Activated B cell treated with CpG ODN at 0.5 μM for 24 hours (primary cell): ENCODE data around the gene BABAM2. TPM values are rescaled to one million over a fixed set of nuclear protein-coding genes. Genes with fewer than 3 reads are reported as not detected.

Experiments
- ATAC-seq: fragments of 200-7000 bp; cut with Tn5 transposase; one replicate; pipeline ENCODE4 v1.10.0; 2021; ENCODE audit warnings: low read depth, mild to moderate bottlenecking, moderate library complexity
- CTCF ChIA-PET: fragments of 350-600 bp; sonication (Branson Sonifier 250); formaldehyde crosslinking; loops from one replicate; lab custom pipeline; 2021; ENCODE audit warnings: antibody characterized with exemption; lab: Charles Lee
- POLR2A ChIA-PET: fragments of 350-600 bp; sonication (Branson Sonifier 250); formaldehyde crosslinking; loops from one replicate; lab custom pipeline; 2021; ENCODE audit warnings: antibody characterized with exemption; lab: Charles Lee
- DNase-seq: peaks from one replicate; pipeline ENCODE4 v3.0.0; 2022
- H3K27ac Mint-ChIP-seq: one replicate; pipeline ENCODE4 v1.8.0; 2020; ENCODE audit warnings: mixed read lengths
- H3K27me3 Mint-ChIP-seq: one replicate; pipeline ENCODE4 v1.8.0; 2021; ENCODE audit warnings: mixed read lengths
- H3K36me3 Mint-ChIP-seq: one replicate; pipeline ENCODE4 v1.8.0; 2021; ENCODE audit warnings: low read depth, mixed read lengths
- H3K4me1 Mint-ChIP-seq: one replicate; pipeline ENCODE4 v1.8.0; 2021; ENCODE audit warnings: mixed read lengths
- H3K4me3 Mint-ChIP-seq: one replicate; pipeline ENCODE4 v1.8.0; 2020; ENCODE audit warnings: mild to moderate bottlenecking, mixed read lengths
- H3K9me3 Mint-ChIP-seq: one replicate; pipeline ENCODE4 v1.8.0; 2020; ENCODE audit warnings: mixed read lengths
- CTCF ChIP-seq: fragments of 200-600 bp; IDR thresholded peaks from one replicate; pipeline ENCODE4 v1.8.0; 2022; ENCODE audit warnings: antibody characterized with exemption, mild to moderate bottlenecking
- intact Hi-C: fragments of 100-400 bp; cut with micrococcal nuclease; formaldehyde crosslinking; loops from one replicate; pipeline ENCODE4 v1.15.1; 2024
- total RNA-seq: library from RNA; stranded (reverse); gene quantifications from 2 replicates; pipeline ENCODE4 v1.2.3, GENCODE V29; 2022

The BABAM2 gene
- total RNA-seq, 1 donor from 2014 or later: 55.6 TPM

GRCh38 chr2:28089486-28089885 lies 199.0 kb downstream of the BABAM2 start:
- TF ChIP-seq CTCF: no peak
- DNase-seq (no peak), ATAC-seq (no peak)
- Mint-ChIP-seq H3K36me3 (peaks cover 2% of the 10 kb centered on the region), H3K27ac (no peak overlapping the region), H3K27me3 (no peaks in the 10 kb centered on the region), H3K4me3 (no peak overlapping the region), H3K9me3 (no peaks in the 10 kb centered on the region), H3K4me1 (no peaks in the 10 kb centered on the region)
- intact Hi-C loops: no loop called here
- CTCF ChIA-PET: no interaction called here
- POLR2A ChIA-PET: no interaction called here

- Mint-ChIP-seq H3K4me3 (no peak overlapping the region), H3K27me3 (no peaks in the 10 kb centered on the region), H3K9me3 (no peaks in the 10 kb centered on the region), H3K27ac (no peak overlapping the region), H3K36me3 (peaks cover 3% of the 10 kb centered on the region), H3K4me1 (no peaks in the 10 kb centered on the region)
- intact Hi-C loops: no loop called here
- TF ChIP-seq CTCF: no peak
- no peak for ATAC-seq
- POLR2A ChIA-PET: no interaction called here
- DNase-seq: no peak
- CTCF ChIA-PET: no interaction called here
Measured at GRCh38 chr2:28093308-28093707, 202.8 kb downstream of the BABAM2 start.

- CTCF ChIA-PET: no interaction called here
- Mint-ChIP-seq H3K4me3 (no peak overlapping the region), H3K27me3 (no peaks in the 10 kb centered on the region), H3K36me3 (peaks cover 3% of the 10 kb centered on the region), H3K27ac (no peak overlapping the region), H3K4me1 (no peaks in the 10 kb centered on the region), H3K9me3 (no peaks in the 10 kb centered on the region)
- DNase-seq (no peak), ATAC-seq (no peak)
- intact Hi-C loops: no loop called here
- POLR2A ChIA-PET: no interaction called here
- TF ChIP-seq CTCF: no peak
Measured at GRCh38 chr2:28093768-28094167, 203.2 kb downstream of the BABAM2 start.

- TF ChIP-seq CTCF: no peak
- H3K4me3 Mint-ChIP-seq: no peak overlapping the region
- CTCF ChIA-PET: no interaction called here
- no peaks in the 10 kb centered on the region for H3K9me3 Mint-ChIP-seq
- H3K4me1 Mint-ChIP-seq: no peaks in the 10 kb centered on the region
- ATAC-seq: no peak
- peaks cover 3% of the 10 kb centered on the region for H3K36me3 Mint-ChIP-seq
- no peak for DNase-seq
- no peaks in the 10 kb centered on the region for H3K27me3 Mint-ChIP-seq
- intact Hi-C loops: no loop called here
- H3K27ac Mint-ChIP-seq: no peak overlapping the region
- POLR2A ChIA-PET: no interaction called here
Measured at GRCh38 chr2:28094739-28095138, 204.2 kb downstream of the BABAM2 start.

- CTCF ChIA-PET: no interaction called here
- Mint-ChIP-seq H3K27me3 (no peaks in the 10 kb centered on the region), H3K27ac (no peak overlapping the region), H3K36me3 (peaks cover 2% of the 10 kb centered on the region), H3K4me3 (no peak overlapping the region), H3K9me3 (no peaks in the 10 kb centered on the region), H3K4me1 (no peaks in the 10 kb centered on the region)
- intact Hi-C loops: no loop called here
- POLR2A ChIA-PET: no interaction called here
- no peak for TF ChIP-seq CTCF
- ATAC-seq (no peak), DNase-seq (no peak)
Measured at GRCh38 chr2:28095622-28096021, 205.1 kb downstream of the BABAM2 start.
